Mesenchymal stem cell (in vitro differentiated cells and primary cell): ENCODE data around the gene ARHGAP6.

Experiments
- DNase-seq: peaks from one replicate; pipeline ENCODE4 v3.0.0-alpha.2; 2013
- H2AFZ ChIP-seq: one replicate; pipeline ENCODE4 v1.6.1; 2013; ENCODE audit warnings: low read depth, mild to moderate bottlenecking, control low read depth, inconsistent platforms, low read length, moderate library complexity
- H2AK5ac ChIP-seq: 2 replicates; pipeline ENCODE4 v1.6.1; 2013; ENCODE audit warnings: low read length, moderate library complexity, mild to moderate bottlenecking, inconsistent platforms; ENCODE audit not compliant: severe bottlenecking
- H2BK120ac ChIP-seq: one replicate; pipeline ENCODE4 v1.6.1; 2013; ENCODE audit warnings: low read depth, mild to moderate bottlenecking, inconsistent platforms, low read length, moderate library complexity
- H2BK12ac ChIP-seq, 2 experiments: one replicate each; pipeline ENCODE4 v1.6.1; 2013; ENCODE audit warnings: inconsistent platforms in 2 of 2, low read length in 2 of 2, mild to moderate bottlenecking in 2 of 2, moderate library complexity in 2 of 2, control low read depth in 1 of 2
- H2BK15ac ChIP-seq: one replicate; pipeline ENCODE4 v1.6.1; 2013; ENCODE audit warnings: mild to moderate bottlenecking, low read depth, inconsistent platforms; ENCODE audit not compliant: poor library complexity, severe bottlenecking
- H2BK5ac ChIP-seq: 2 replicates; pipeline ENCODE4 v1.6.1; 2013; ENCODE audit warnings: low read depth, mild to moderate bottlenecking, low read length, control low read depth, inconsistent platforms; ENCODE audit not compliant: poor library complexity, severe bottlenecking
- H3K14ac ChIP-seq, 2 experiments: one replicate each; pipeline ENCODE4 v1.6.1; 2013; ENCODE audit warnings: inconsistent platforms in 2 of 2, low read length in 2 of 2, control low read depth in 1 of 2, mild to moderate bottlenecking in 1 of 2, moderate library complexity in 1 of 2
- H3K18ac ChIP-seq, 2 experiments: one replicate each; pipeline ENCODE4 v1.6.1; 2013; ENCODE audit warnings: inconsistent platforms in 2 of 2, low read length in 2 of 2, control low read depth in 1 of 2, low read depth in 1 of 2, mild to moderate bottlenecking in 1 of 2
- H3K23ac ChIP-seq, 2 experiments: one replicate each; pipeline ENCODE4 v1.6.1; 2013; ENCODE audit warnings: inconsistent platforms in 2 of 2, low read length in 2 of 2, mild to moderate bottlenecking in 2 of 2, moderate library complexity in 2 of 2, control low read depth in 1 of 2
- H3K27ac ChIP-seq: 2 replicates; pipeline ENCODE4 v1.5.1; 2013; ENCODE audit warnings: mild to moderate bottlenecking, moderate library complexity, low read length, control low read depth, inconsistent platforms; ENCODE audit not compliant: poor library complexity, severe bottlenecking
- H3K27me3 ChIP-seq, 2 experiments: 2 replicates each; pipeline versions ENCODE4 v1.6.1 to v1.7.0; 2013; ENCODE audit warnings: low read length in 2 of 2, mild to moderate bottlenecking in 2 of 2, moderate library complexity in 2 of 2, control low read depth in 1 of 2, inconsistent platforms in 1 of 2; ENCODE audit not compliant: control insufficient read depth in 1 of 2, insufficient read depth in 1 of 2
- H3K36me3 ChIP-seq, 2 experiments: 2 replicates each; pipeline versions ENCODE4 v1.6.1 to v1.7.0; 2013; ENCODE audit warnings: low read length in 2 of 2, control low read depth in 1 of 2, inconsistent platforms in 1 of 2, low read depth in 1 of 2, mild to moderate bottlenecking in 1 of 2; ENCODE audit not compliant: insufficient read depth in 2 of 2, control insufficient read depth in 1 of 2
- H3K4ac ChIP-seq, 2 experiments: one replicate each; pipeline ENCODE4 v1.6.1; 2013; ENCODE audit warnings: inconsistent platforms in 2 of 2, low read length in 2 of 2, mild to moderate bottlenecking in 2 of 2, moderate library complexity in 2 of 2, control low read depth in 1 of 2, low read depth in 1 of 2
- H3K4me1 ChIP-seq: 2 replicates; pipeline ENCODE4 v1.6.1; 2013; ENCODE audit warnings: low read depth, low read length, control low read depth; ENCODE audit not compliant: control insufficient read depth, insufficient read depth
- H3K4me2 ChIP-seq: 2 replicates; pipeline ENCODE4 v1.6.1; 2013; ENCODE audit warnings: low read length, mild to moderate bottlenecking, inconsistent platforms; ENCODE audit not compliant: poor library complexity, severe bottlenecking
- H3K4me3 ChIP-seq, 2 experiments: 2 replicates each; pipeline versions ENCODE4 v1.5.1 to v1.7.0; 2013; ENCODE audit warnings: low read length in 2 of 2, mild to moderate bottlenecking in 2 of 2, control low read depth in 1 of 2, low read depth in 1 of 2; ENCODE audit not compliant: insufficient read depth in 1 of 2
- H3K79me1 ChIP-seq: replicated peaks from 2 replicates; pipeline ENCODE4 v1.6.1; 2013; ENCODE audit warnings: mild to moderate bottlenecking, control low read depth, low read length, inconsistent platforms; ENCODE audit not compliant: poor library complexity, severe bottlenecking
- H3K9ac ChIP-seq: 2 replicates; pipeline ENCODE4 v1.7.0; 2013; ENCODE audit warnings: mild to moderate bottlenecking, low read length, moderate library complexity
- H3K9me3 ChIP-seq: 2 replicates; pipeline ENCODE4 v1.7.0; 2013; ENCODE audit warnings: mild to moderate bottlenecking, low read length; ENCODE audit not compliant: control insufficient read depth
- H4K8ac ChIP-seq: one replicate; pipeline ENCODE4 v1.6.1; 2013; ENCODE audit warnings: inconsistent platforms, mild to moderate bottlenecking, low read length, moderate library complexity
- H4K91ac ChIP-seq: one replicate; pipeline ENCODE4 v1.6.1; 2013; ENCODE audit warnings: mild to moderate bottlenecking, low read length, inconsistent platforms
- WGBS: methylation state at CpG from one replicate; pipeline ENCODE4 v1.1.7; 2013; ENCODE audit warnings: mixed read lengths; 5-methylcytosine and 5-hydroxymethylcytosine counted together

The ARHGAP6 gene

DNA sequence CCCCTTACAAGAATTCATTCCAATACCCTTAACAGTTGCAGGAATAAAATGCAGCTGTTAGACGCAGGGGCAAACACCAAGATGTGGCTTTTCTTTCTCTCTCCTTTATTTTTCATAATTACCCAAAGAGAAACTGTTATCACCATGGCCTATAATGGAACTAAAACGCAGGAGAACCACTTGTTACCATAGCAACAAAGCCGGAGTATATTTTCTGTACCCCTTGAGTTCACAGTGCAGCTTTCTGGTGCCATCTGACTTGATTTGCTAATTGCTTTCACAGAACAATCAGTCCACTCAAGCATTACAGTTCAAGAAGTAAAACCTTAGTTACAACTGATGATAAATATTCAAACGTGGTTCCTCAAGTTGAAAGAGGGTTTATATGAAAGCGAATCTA, 214.6 kb downstream of the ARHGAP6 start:
- H3K9me3 ChIP-seq = no peaks in the 10 kb centered on the region
- 87% methylated on average over 5 of the region's 5 CpGs for WGBS
- H2BK5ac ChIP-seq = no peak overlapping the region
- no peak overlapping the region for H3K4me3 ChIP-seq
- H4K91ac ChIP-seq = no peak overlapping the region
- no peaks in the 10 kb centered on the region for H3K27me3 ChIP-seq
- H2AFZ ChIP-seq = no peak overlapping the region
- DNase-seq = no peak
- no peak overlapping the region for H3K4me2 ChIP-seq
- H3K9ac ChIP-seq = no peak overlapping the region
- no peaks in the 10 kb centered on the region for H3K36me3 ChIP-seq
- no peak overlapping the region for H2AK5ac ChIP-seq
- no peaks in the 10 kb centered on the region for H3K79me1 ChIP-seq
- no peak overlapping the region for H2BK120ac ChIP-seq
- no peaks in the 10 kb centered on the region for H3K4me1 ChIP-seq
- H2BK15ac ChIP-seq = no peak overlapping the region
- H3K18ac ChIP-seq = no peak overlapping the region
- no peak overlapping the region for H4K8ac ChIP-seq
- no peak overlapping the region for H3K27ac ChIP-seq
- H3K4ac ChIP-seq = no peak overlapping the region
- no peak overlapping the region for H2BK12ac ChIP-seq
- H3K14ac ChIP-seq = no peak overlapping the region
- no peak overlapping the region for H3K23ac ChIP-seq

DNA sequence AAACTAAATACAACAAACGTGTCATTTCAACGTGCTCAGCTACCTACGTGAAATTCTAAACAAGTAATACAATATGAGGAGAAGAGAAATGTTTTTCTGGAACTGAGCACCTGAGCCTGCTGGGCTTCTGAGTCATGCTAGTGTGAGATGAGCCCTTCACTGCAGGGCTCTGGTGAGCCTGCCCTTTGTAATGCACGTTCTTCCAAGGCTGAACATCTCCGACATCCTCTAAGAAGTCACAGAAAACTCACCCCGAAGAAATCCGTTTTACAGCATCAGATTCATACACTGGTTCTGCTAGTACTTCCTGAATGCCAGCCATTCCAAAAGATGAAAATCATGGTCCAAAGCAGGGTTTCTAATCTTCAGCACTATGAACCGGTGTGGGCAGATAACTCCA, 215.4 kb downstream of the ARHGAP6 start:
- 75% methylated on average over 5 of the region's 8 CpGs for WGBS
- Histone ChIP-seq H3K27me3 (no peaks in the 10 kb centered on the region), H2AFZ (no peak overlapping the region), H3K79me1 (no peaks in the 10 kb centered on the region), H3K27ac (no peak overlapping the region), H3K9me3 (no peaks in the 10 kb centered on the region), H2BK12ac (no peak overlapping the region), H2AK5ac (no peak overlapping the region), H4K8ac (no peak overlapping the region), H3K4me3 (no peak overlapping the region), H2BK15ac (no peak overlapping the region), H3K4ac (no peak overlapping the region), H3K18ac (no peak overlapping the region), H3K36me3 (no peaks in the 10 kb centered on the region), H3K23ac (no peak overlapping the region), H2BK5ac (no peak overlapping the region), H2BK120ac (no peak overlapping the region), H3K4me1 (no peaks in the 10 kb centered on the region), H3K4me2 (no peak overlapping the region), H4K91ac (no peak overlapping the region), H3K14ac (no peak overlapping the region), H3K9ac (no peak overlapping the region)
- DNase-seq = no peak

DNA sequence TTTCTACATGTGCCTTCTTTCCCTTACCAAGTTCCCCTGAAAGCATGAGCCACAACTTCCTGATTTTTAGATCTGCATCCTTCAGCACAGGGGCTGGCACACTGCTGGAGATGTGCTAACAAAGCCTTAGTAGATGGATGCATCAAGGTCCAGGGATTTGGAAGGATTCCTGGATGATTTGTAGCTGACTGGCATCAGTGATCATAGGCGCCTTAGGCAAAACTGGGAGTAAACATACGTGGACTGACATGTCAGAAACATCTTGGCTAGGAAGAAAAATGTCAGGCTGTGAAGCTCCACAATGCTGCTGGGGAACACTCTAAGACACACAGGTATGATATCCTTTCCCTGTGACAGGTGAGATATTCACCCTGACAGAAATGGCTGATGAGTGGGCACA, 216.1 kb downstream of the ARHGAP6 start:
- no peaks in the 10 kb centered on the region for H3K79me1 ChIP-seq
- WGBS = 100% methylated on average over 2 of the region's 2 CpGs
- H3K4me2 ChIP-seq = no peak overlapping the region
- no peak overlapping the region for H3K27ac ChIP-seq
- no peak overlapping the region for H2BK5ac ChIP-seq
- H2BK15ac ChIP-seq = no peak overlapping the region
- no peak overlapping the region for H4K91ac ChIP-seq
- DNase-seq = no peak
- no peak overlapping the region for H3K23ac ChIP-seq
- H3K36me3 ChIP-seq = no peaks in the 10 kb centered on the region
- no peaks in the 10 kb centered on the region for H3K27me3 ChIP-seq
- no peak overlapping the region for H2AFZ ChIP-seq
- no peaks in the 10 kb centered on the region for H3K9me3 ChIP-seq
- H3K4ac ChIP-seq = no peak overlapping the region
- H2AK5ac ChIP-seq = no peak overlapping the region
- no peak overlapping the region for H2BK12ac ChIP-seq
- H4K8ac ChIP-seq = no peak overlapping the region
- H3K14ac ChIP-seq = no peak overlapping the region
- no peaks in the 10 kb centered on the region for H3K4me1 ChIP-seq
- H2BK120ac ChIP-seq = no peak overlapping the region
- H3K9ac ChIP-seq = no peak overlapping the region
- H3K4me3 ChIP-seq = no peak overlapping the region
- no peak overlapping the region for H3K18ac ChIP-seq

DNA sequence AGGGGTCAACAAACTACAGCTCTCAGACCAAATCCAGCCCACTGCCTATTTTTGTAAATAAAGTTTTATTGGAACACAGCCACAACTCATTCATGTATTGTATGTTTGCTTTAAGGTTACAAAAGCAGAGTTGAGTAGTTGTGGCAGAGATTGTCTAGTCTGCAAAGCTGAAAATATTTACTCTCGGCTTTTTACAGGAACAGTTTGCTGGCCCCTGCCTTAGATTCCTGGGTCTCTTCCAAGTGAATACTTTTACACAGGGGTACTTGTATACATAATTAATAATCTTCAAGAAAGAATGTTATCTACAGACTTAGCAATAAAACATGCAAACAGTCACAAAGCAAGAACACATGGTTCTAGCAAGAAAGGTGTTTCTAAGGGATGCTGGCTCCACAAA, 218.3 kb downstream of the ARHGAP6 start:
- H2BK120ac ChIP-seq = no peak overlapping the region
- no peak overlapping the region for H3K4ac ChIP-seq
- H3K9me3 ChIP-seq = no peaks in the 10 kb centered on the region
- no peak overlapping the region for H4K91ac ChIP-seq
- no peak overlapping the region for H3K4me2 ChIP-seq
- no peak overlapping the region for H2AFZ ChIP-seq
- no peaks in the 10 kb centered on the region for H3K79me1 ChIP-seq
- no peak overlapping the region for H2AK5ac ChIP-seq
- no peak overlapping the region for H3K27ac ChIP-seq
- H3K36me3 ChIP-seq = no peaks in the 10 kb centered on the region
- no peak overlapping the region for H3K4me3 ChIP-seq
- H4K8ac ChIP-seq = no peak overlapping the region
- H2BK15ac ChIP-seq = no peak overlapping the region
- H3K18ac ChIP-seq = no peak overlapping the region
- H2BK12ac ChIP-seq = no peak overlapping the region
- no peak overlapping the region for H3K23ac ChIP-seq
- no CpG with 5 or more reads among the region's 1 CpG for WGBS
- H3K27me3 ChIP-seq = no peaks in the 10 kb centered on the region
- H2BK5ac ChIP-seq = no peak overlapping the region
- no peak overlapping the region for H3K14ac ChIP-seq
- no peak for DNase-seq
- no peaks in the 10 kb centered on the region for H3K4me1 ChIP-seq
- H3K9ac ChIP-seq = no peak overlapping the region
